ENCODE data around the gene ADRA2B. TPM values are rescaled to one million over a fixed set of nuclear protein-coding genes. Genes with fewer than 3 reads are reported as not detected.

The ADRA2B gene
- total and polyA plus RNA-seq, 2 donors (not counting 1 experiment from before 2014, with no cell fraction given) = 0.07 TPM; not detected in 1

DNA sequence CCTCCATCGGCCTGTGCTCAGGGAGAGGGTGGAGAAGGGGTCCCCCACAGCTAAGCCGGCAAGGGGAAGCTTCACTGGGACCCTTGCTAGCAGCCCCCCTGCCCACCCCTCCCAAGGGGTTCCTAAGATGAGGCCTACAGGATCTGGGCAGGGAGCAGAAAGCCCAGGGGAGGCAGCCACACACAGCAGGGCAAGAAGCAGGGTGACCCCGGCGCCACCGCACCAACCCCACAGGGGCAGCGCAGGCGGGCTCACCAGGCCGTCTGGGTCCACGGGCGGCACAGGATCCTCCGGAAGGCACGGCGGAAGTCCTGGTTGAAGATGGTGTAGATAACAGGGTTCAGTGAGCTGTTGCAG lies 1.8 kb downstream of the ADRA2B start:
- Histone ChIP-seq H3K79me2 (ENCODE audit: control insufficient read depth, insufficient read depth, low read length) (no peaks in the 10 kb centered on the region), H3K36me3 (ENCODE audit: control insufficient read depth, insufficient read depth, low read length) (no peaks in the 10 kb centered on the region), H3K27ac (ENCODE audit: insufficient read depth, low read length) (no peak overlapping the region), H3K4me2 (ENCODE audit: extremely low read depth, insufficient read depth, low read length) (no peak overlapping the region), H3K4me3 (replicated peaks in 1 of 4; ENCODE audit: control extremely low read depth in 1 of 4, insufficient read depth in 1 of 4, low read depth in 3 of 4, low read length in 4 of 4) (no peak overlapping the region), H3K9ac (ENCODE audit: insufficient read depth, low read length) (no peak overlapping the region), H3K9me3 (ENCODE audit: control insufficient read depth, insufficient read depth, low read depth, low read length) (no peaks in the 10 kb centered on the region), H2AFZ (ENCODE audit: low read length) (no peak overlapping the region), H3K4me1 (ENCODE audit: control insufficient read depth, extremely low read depth, insufficient read depth, low read length) (no peaks in the 10 kb centered on the region), H3K27me3 (ENCODE audit: control insufficient read depth, insufficient read depth, low read length) (peaks cover 30% of the 10 kb centered on the region), H4K20me1 (ENCODE audit: control insufficient read depth, extremely low read depth, insufficient read depth, low read length) (no peaks in the 10 kb centered on the region)
- no peak for DNase-seq (ENCODE audit: low read depth in 2 of 2)
- TF ChIP-seq, protein P1, sequence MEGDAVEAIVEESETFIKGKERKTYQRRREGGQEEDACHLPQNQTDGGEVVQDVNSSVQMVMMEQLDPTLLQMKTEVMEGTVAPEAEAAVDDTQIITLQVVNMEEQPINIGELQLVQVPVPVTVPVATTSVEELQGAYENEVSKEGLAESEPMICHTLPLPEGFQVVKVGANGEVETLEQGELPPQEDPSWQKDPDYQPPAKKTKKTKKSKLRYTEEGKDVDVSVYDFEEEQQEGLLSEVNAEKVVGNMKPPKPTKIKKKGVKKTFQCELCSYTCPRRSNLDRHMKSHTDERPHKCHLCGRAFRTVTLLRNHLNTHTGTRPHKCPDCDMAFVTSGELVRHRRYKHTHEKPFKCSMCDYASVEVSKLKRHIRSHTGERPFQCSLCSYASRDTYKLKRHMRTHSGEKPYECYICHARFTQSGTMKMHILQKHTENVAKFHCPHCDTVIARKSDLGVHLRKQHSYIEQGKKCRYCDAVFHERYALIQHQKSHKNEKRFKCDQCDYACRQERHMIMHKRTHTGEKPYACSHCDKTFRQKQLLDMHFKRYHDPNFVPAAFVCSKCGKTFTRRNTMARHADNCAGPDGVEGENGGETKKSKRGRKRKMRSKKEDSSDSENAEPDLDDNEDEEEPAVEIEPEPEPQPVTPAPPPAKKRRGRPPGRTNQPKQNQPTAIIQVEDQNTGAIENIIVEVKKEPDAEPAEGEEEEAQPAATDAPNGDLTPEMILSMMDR (conservative IDR thresholded peaks at IDR 0.05 in 1 of 2, IDR thresholded peaks at IDR 0.05 in 1 of 2; ENCODE audit: low read depth in 1 of 2, low read length in 2 of 2) = no peak
- no peak for TF ChIP-seq EZH2 (IDR thresholded peaks at IDR 0.05; ENCODE audit: low read length, missing control alignments)

- Histone ChIP-seq H3K9ac (ENCODE audit: insufficient read depth, low read length) (no peak overlapping the region), H3K4me2 (ENCODE audit: extremely low read depth, insufficient read depth, low read length) (no peak overlapping the region), H3K79me2 (ENCODE audit: control insufficient read depth, insufficient read depth, low read length) (no peaks in the 10 kb centered on the region), H3K27ac (ENCODE audit: insufficient read depth, low read length) (no peak overlapping the region), H3K9me3 (ENCODE audit: control insufficient read depth, insufficient read depth, low read depth, low read length) (no peaks in the 10 kb centered on the region), H3K4me3 (replicated peaks in 1 of 4; ENCODE audit: control extremely low read depth in 1 of 4, insufficient read depth in 1 of 4, low read depth in 3 of 4, low read length in 4 of 4) (no peak overlapping the region), H3K36me3 (ENCODE audit: control insufficient read depth, insufficient read depth, low read length) (no peaks in the 10 kb centered on the region), H3K4me1 (ENCODE audit: control insufficient read depth, extremely low read depth, insufficient read depth, low read length) (no peaks in the 10 kb centered on the region), H3K27me3 (ENCODE audit: control insufficient read depth, insufficient read depth, low read length) (peaks cover 30% of the 10 kb centered on the region), H2AFZ (ENCODE audit: low read length) (no peak overlapping the region), H4K20me1 (ENCODE audit: control insufficient read depth, extremely low read depth, insufficient read depth, low read length) (no peaks in the 10 kb centered on the region)
- DNase-seq (ENCODE audit: low read depth in 2 of 2) = no peak
- no peak for TF ChIP-seq EZH2 (IDR thresholded peaks at IDR 0.05; ENCODE audit: low read length, missing control alignments)
- TF ChIP-seq, protein P1 (conservative IDR thresholded peaks at IDR 0.05 in 1 of 2, IDR thresholded peaks at IDR 0.05 in 1 of 2; ENCODE audit: low read depth in 1 of 2, low read length in 2 of 2) = no peak
Measured at GRCh38 chr2:96113951-96114350, 2.4 kb downstream of the ADRA2B start.

GRCh38 chr2:96113367-96113677 lies 3.0 kb downstream of the ADRA2B start:
- Histone ChIP-seq H3K36me3 (ENCODE audit: control insufficient read depth, insufficient read depth, low read length) (no peaks in the 10 kb centered on the region), H3K9me3 (ENCODE audit: control insufficient read depth, insufficient read depth, low read depth, low read length) (no peaks in the 10 kb centered on the region), H2AFZ (ENCODE audit: low read length) (no peak overlapping the region), H3K4me1 (ENCODE audit: control insufficient read depth, extremely low read depth, insufficient read depth, low read length) (no peaks in the 10 kb centered on the region), H3K4me3 (replicated peaks in 1 of 4; ENCODE audit: control extremely low read depth in 1 of 4, insufficient read depth in 1 of 4, low read depth in 3 of 4, low read length in 4 of 4) (no peak overlapping the region), H3K4me2 (ENCODE audit: extremely low read depth, insufficient read depth, low read length) (no peak overlapping the region), H3K27ac (ENCODE audit: insufficient read depth, low read length) (no peak overlapping the region), H3K79me2 (ENCODE audit: control insufficient read depth, insufficient read depth, low read length) (no peaks in the 10 kb centered on the region), H3K27me3 (ENCODE audit: control insufficient read depth, insufficient read depth, low read length) (peaks cover 27% of the 10 kb centered on the region), H4K20me1 (ENCODE audit: control insufficient read depth, extremely low read depth, insufficient read depth, low read length) (no peaks in the 10 kb centered on the region), H3K9ac (ENCODE audit: insufficient read depth, low read length) (no peak overlapping the region)
- no peak for DNase-seq (ENCODE audit: low read depth in 2 of 2)
- no peak for TF ChIP-seq EZH2 (IDR thresholded peaks at IDR 0.05; ENCODE audit: low read length, missing control alignments)
- TF ChIP-seq, protein P1 (conservative IDR thresholded peaks at IDR 0.05 in 1 of 2, IDR thresholded peaks at IDR 0.05 in 1 of 2; ENCODE audit: low read depth in 1 of 2, low read length in 2 of 2) = no peak
